ENCODE results near the gene SUN3. TPM values are rescaled to one million over a fixed set of nuclear protein-coding genes. Genes with fewer than 3 reads are reported as not detected.

The SUN3 gene
- total and polyA plus RNA-seq, 3 experiments from 2014 or later, result not detected

DNA sequence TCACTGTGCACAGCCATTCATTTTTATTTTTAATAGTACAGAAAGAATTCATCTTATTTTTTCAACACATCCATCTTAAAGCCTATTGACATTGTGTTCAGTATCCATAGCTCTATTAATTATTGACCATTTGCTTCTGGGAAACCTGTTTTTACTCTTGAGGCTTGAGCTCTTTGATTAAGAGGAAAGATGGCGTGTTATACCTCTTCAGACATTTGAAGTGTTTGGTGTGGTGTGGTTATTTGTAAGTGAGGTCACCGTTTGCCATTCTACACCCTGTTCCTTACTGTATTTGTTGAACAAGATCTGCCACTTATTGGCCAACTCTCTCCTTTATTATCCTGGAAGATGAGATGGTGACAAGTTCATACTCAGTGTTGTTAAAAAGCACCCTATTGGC is 24.8 kb upstream of the SUN3 start:
- Histone ChIP-seq H3K4me1 (ENCODE audit: insufficient read depth, low read length) (no peaks in the 10 kb centered on the region), H3K27ac (ENCODE audit: low read depth, low read length) (no peak overlapping the region), H3K36me3 (ENCODE audit: insufficient read depth, low read length) (no peaks in the 10 kb centered on the region), H3K27me3 (ENCODE audit: insufficient read depth, low read length, poor library complexity, severe bottlenecking) (no peaks in the 10 kb centered on the region), H3K9me3 (ENCODE audit: low read length) (no peaks in the 10 kb centered on the region), H3K4me3 (ENCODE audit: low read length) (no peak overlapping the region)
- Mint-ChIP-seq H3K36me3 (peaks cover 0 to 14% (median 2%) of the 10 kb centered on the region in 3 donors), H3K9me3 (peaks cover 0 to 10% (median 4%) of the 10 kb centered on the region in 5 donors), H3K4me1 (peaks cover 0 to 14% (median 4%) of the 10 kb centered on the region in 3 donors), H3K27ac (peak overlapping the region in 1 of 8 donors; percentile 87), H3K4me3 (no peak overlapping the region), H3K27me3 (peaks cover 0 to 3% of the 10 kb centered on the region in 2 donors)
- DNase-seq, result no peak
- CTCF ChIA-PET, result interaction anchor here (1.3 kb wide), 1 partner anchor 62 kb away, joined by 4 read pairs; no protein-coding TSS in a partner anchor
- POLR2A ChIA-PET, result no interaction called here

DNA sequence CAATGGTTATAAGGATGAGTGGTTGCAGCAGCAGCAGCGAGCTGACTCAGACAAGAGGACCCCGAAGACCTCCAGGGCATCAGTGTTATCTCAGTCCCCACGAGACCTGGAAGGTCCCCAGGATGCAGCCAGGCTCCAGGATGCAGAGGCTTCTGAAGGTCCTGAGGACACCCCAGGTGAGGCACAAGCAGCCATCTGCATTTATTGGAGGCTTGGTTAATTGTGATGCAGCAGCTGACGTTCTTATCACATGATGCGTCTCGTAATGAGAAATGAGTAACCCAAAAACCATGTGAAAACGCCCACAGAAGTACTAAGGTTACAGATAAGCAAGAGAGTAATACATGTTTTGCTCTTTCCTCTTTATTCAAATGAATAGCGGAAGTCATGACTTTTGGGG is 23.8 kb upstream of the SUN3 start:
- Mint-ChIP-seq H3K27ac (no peak overlapping the region), H3K4me1 (peaks cover 0 to 14% (median 4%) of the 10 kb centered on the region in 3 donors), H3K27me3 (peaks cover 0 to 3% of the 10 kb centered on the region in 2 donors), H3K9me3 (peaks cover 0 to 9% (median 4%) of the 10 kb centered on the region in 5 donors), H3K4me3 (no peak overlapping the region), H3K36me3 (peaks cover 0 to 6% (median 2%) of the 10 kb centered on the region in 3 donors)
- Histone ChIP-seq H3K36me3 (ENCODE audit: insufficient read depth, low read length) (no peaks in the 10 kb centered on the region), H3K9me3 (ENCODE audit: low read length) (no peaks in the 10 kb centered on the region), H3K4me1 (ENCODE audit: insufficient read depth, low read length) (no peaks in the 10 kb centered on the region), H3K27ac (ENCODE audit: low read depth, low read length) (no peak overlapping the region), H3K4me3 (ENCODE audit: low read length) (no peak overlapping the region), H3K27me3 (ENCODE audit: insufficient read depth, low read length, poor library complexity, severe bottlenecking) (no peaks in the 10 kb centered on the region)
- ChIA-PET POLR2A (no interaction called here), CTCF (interaction anchor here (1.3 kb wide), 1 partner anchor 61 kb away, joined by 4 read pairs; no protein-coding TSS in a partner anchor)
- DNase-seq, result no peak

DNA sequence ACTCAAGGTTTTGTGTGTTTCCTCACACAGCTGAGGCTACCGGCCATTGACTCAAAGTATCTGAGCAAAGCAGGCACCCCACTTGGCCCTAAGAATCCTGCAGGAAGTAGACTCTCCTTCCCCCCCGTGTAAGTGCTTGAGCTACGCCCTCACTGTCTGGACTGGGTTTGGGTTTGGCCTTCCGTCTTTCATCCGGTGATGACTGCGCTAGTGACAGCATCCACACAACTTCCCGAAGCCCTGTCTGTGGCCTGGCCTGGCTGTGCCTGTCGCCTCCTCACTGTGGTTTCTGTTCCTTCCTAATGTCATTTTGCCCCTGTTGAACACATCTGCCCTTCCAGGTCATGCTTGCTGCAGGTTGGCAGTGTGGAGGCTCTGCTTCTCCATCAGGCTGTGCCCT is 20.9 kb upstream of the SUN3 start:
- H3K4me3 ChIP-seq (ENCODE audit: low read length), result no peak overlapping the region
- no peaks in the 10 kb centered on the region for H3K27me3 ChIP-seq (ENCODE audit: insufficient read depth, low read length, poor library complexity, severe bottlenecking)
- POLR2A ChIA-PET, result no interaction called here
- no peaks in the 10 kb centered on the region for H3K9me3 ChIP-seq (ENCODE audit: low read length)
- Mint-ChIP-seq H3K9me3 (no peaks in the 10 kb centered on the region), H3K36me3 (no peaks in the 10 kb centered on the region), H3K4me1 (peaks cover 23 to 31% (median 27%) of the 10 kb centered on the region in 3 donors), H3K4me3 (no peak overlapping the region), H3K27me3 (peaks cover 0 to 1% of the 10 kb centered on the region in 2 donors), H3K27ac (peak overlapping the region in 3 of 8 donors; percentile 14 to 90 (median 48))
- H3K4me1 ChIP-seq (ENCODE audit: insufficient read depth, low read length), result peaks cover 24% of the 10 kb centered on the region
- CTCF ChIA-PET, result no interaction called here
- DNase-seq, result no peak
- H3K36me3 ChIP-seq (ENCODE audit: insufficient read depth, low read length), result no peaks in the 10 kb centered on the region
- H3K27ac ChIP-seq (ENCODE audit: low read depth, low read length), result no peak overlapping the region

DNA sequence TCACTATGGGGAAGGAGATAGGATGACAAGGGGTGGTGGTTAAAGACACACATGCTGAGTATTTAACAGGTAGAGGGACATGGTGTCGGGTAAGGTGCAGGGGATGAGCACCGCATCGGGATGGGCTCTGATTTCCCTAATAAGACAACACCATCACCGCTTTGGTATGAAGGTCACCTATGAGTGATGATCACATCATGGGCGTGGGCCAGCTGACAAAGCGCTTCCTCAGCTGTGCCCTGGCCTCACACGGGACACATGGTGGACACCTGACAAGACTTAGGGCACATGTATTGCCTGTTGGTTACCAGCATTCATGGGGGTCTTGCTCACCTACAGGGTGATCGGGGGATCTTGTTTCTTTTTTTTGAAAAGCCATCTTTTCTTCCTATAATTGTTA is 19.2 kb upstream of the SUN3 start:
- Mint-ChIP-seq H3K27ac (peak overlapping the region in 1 of 8 donors; percentile 34), H3K4me3 (no peak overlapping the region), H3K4me1 (peaks cover 30 to 39% (median 37%) of the 10 kb centered on the region in 3 donors), H3K36me3 (no peaks in the 10 kb centered on the region), H3K9me3 (no peaks in the 10 kb centered on the region), H3K27me3 (peaks cover 0 to 1% of the 10 kb centered on the region in 2 donors)
- ChIA-PET POLR2A (interaction anchor here (0.7 kb wide), 1 partner anchor 12 kb away, joined by 3 read pairs; no protein-coding TSS in a partner anchor), CTCF (no interaction called here)
- Histone ChIP-seq H3K4me3 (ENCODE audit: low read length) (no peak overlapping the region), H3K27ac (ENCODE audit: low read depth, low read length) (no peak overlapping the region), H3K36me3 (ENCODE audit: insufficient read depth, low read length) (no peaks in the 10 kb centered on the region), H3K27me3 (ENCODE audit: insufficient read depth, low read length, poor library complexity, severe bottlenecking) (no peaks in the 10 kb centered on the region), H3K9me3 (ENCODE audit: low read length) (no peaks in the 10 kb centered on the region), H3K4me1 (ENCODE audit: insufficient read depth, low read length) (peaks cover 26% of the 10 kb centered on the region)
- no peak for DNase-seq

DNA sequence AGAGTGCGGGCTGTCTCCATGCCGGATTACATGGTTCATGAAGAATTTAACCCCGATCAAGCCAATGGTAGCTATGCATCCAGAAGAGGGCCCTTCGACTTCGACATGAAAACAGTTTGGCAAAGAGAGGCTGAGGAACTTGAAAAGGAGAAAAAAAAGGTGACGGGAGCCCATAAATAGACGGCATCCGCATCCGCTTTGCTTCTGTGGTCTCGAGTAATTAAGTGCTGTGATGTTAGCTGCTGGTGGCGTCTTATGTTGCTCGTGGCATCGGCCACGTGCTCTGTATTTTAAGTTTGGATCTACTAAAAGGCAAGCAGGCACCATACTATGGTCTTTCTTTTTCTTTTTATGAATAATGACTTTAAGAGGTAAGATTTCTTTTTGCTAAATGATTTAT is 17.6 kb upstream of the SUN3 start:
- H3K27ac Mint-ChIP-seq, result peak overlapping the region in 7 of 8 donors; percentile 9 to 79 (median 56)
- Histone ChIP-seq H3K9me3 (ENCODE audit: low read length) (no peaks in the 10 kb centered on the region), H3K27me3 (ENCODE audit: insufficient read depth, low read length, poor library complexity, severe bottlenecking) (no peaks in the 10 kb centered on the region), H3K27ac (ENCODE audit: low read depth, low read length) (no peak overlapping the region), H3K36me3 (ENCODE audit: insufficient read depth, low read length) (no peaks in the 10 kb centered on the region), H3K4me1 (ENCODE audit: insufficient read depth, low read length) (peaks cover 26% of the 10 kb centered on the region), H3K4me3 (ENCODE audit: low read length) (no peak overlapping the region)
- H3K27me3 Mint-ChIP-seq, result peaks cover 0 to 1% of the 10 kb centered on the region in 2 donors
- POLR2A ChIA-PET, result no interaction called here
- H3K36me3 Mint-ChIP-seq, result no peaks in the 10 kb centered on the region
- H3K4me3 Mint-ChIP-seq, result peak overlapping the region in 6 of 7 donors; percentile 19 to 62 (median 32)
- CTCF ChIA-PET, result interaction anchor here (1.0 to 1.4 kb wide), 2 partner anchors 39 to 55 kb away, joined by 3 to 6 read pairs; no protein-coding TSS in a partner anchor
- peaks cover 34 to 44% (median 37%) of the 10 kb centered on the region in 3 donors for H3K4me1 Mint-ChIP-seq
- DNase-seq, result peak in 3 of 5 donors; percentile 34 to 59 (median 45)
- no peaks in the 10 kb centered on the region for H3K9me3 Mint-ChIP-seq

DNA sequence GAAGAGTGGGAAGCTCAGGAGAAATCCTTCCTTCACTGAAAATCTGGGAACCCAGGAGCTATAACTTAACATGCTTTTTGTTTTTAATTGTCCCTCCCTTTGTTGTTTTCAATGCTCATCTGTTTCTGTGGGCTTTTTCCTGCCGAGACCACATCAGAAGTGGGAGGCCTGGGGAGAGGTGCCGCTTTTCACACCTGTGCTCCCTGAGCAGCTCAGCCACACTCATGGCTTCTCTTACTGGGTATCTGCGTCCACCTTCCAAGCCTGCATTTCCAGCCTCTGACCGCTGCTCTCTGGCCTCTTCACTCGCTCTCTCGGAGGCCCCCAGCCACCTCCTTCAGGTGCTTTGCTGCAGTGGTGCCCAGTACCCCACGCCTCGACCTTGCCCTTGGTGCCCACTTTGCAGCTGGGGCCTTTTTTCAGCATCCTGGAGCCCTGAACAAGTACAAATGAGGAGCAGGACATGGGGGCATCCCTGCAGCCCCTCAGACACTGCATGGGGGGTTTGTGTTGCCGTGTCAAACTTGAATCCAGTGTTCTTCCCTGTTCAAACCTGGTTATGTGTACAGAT is 16.4 kb upstream of the SUN3 start:
- peaks cover 26% of the 10 kb centered on the region for H3K4me1 ChIP-seq (ENCODE audit: insufficient read depth, low read length)
- Mint-ChIP-seq H3K27ac (peak overlapping the region; percentile 18 to 95 (median 72)), H3K36me3 (no peaks in the 10 kb centered on the region), H3K27me3 (peaks cover 0 to 1% of the 10 kb centered on the region in 2 donors), H3K4me1 (peaks cover 34 to 45% (median 35%) of the 10 kb centered on the region in 3 donors), H3K4me3 (peak overlapping the region in 6 of 7 donors; percentile 29 to 83 (median 75)), H3K9me3 (no peaks in the 10 kb centered on the region)
- ChIA-PET CTCF (no interaction called here), POLR2A (no interaction called here)
- H3K27ac ChIP-seq (ENCODE audit: low read depth, low read length), result no peak overlapping the region
- no peak overlapping the region for H3K4me3 ChIP-seq (ENCODE audit: low read length)
- no peaks in the 10 kb centered on the region for H3K27me3 ChIP-seq (ENCODE audit: insufficient read depth, low read length, poor library complexity, severe bottlenecking)
- H3K36me3 ChIP-seq (ENCODE audit: insufficient read depth, low read length), result no peaks in the 10 kb centered on the region
- no peaks in the 10 kb centered on the region for H3K9me3 ChIP-seq (ENCODE audit: low read length)
- peak in 3 of 5 donors; percentile 16 to 51 (median 51) for DNase-seq

DNA sequence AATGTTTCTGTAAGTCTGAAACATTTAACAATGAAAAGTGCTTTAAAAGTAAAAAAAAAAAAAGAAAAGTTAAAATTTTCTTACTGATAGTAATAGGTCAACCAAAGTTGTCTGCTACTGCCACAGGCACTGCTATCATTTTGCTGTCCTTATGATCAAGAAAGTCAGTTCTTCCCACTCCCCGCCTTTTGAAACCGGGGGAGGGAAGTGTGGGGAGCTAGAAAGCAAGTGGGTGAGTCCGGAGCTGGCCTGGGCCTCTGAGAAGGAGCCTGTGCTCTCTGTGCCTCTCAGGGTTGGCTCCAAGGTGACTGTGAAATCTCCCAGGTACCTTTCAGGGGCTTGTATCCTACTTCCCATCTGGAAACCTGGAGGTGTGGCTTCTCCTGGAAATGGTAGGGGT is 13.7 kb upstream of the SUN3 start:
- H3K27me3 Mint-ChIP-seq, result peaks cover 0 to 1% of the 10 kb centered on the region in 2 donors
- Histone ChIP-seq H3K27me3 (ENCODE audit: insufficient read depth, low read length, poor library complexity, severe bottlenecking) (no peaks in the 10 kb centered on the region), H3K9me3 (ENCODE audit: low read length) (no peaks in the 10 kb centered on the region), H3K36me3 (ENCODE audit: insufficient read depth, low read length) (no peaks in the 10 kb centered on the region), H3K4me3 (ENCODE audit: low read length) (no peak overlapping the region), H3K4me1 (ENCODE audit: insufficient read depth, low read length) (peaks cover 26% of the 10 kb centered on the region), H3K27ac (ENCODE audit: low read depth, low read length) (no peak overlapping the region)
- H3K4me1 Mint-ChIP-seq, result peaks cover 30 to 41% (median 34%) of the 10 kb centered on the region in 3 donors
- POLR2A ChIA-PET, result no interaction called here
- no peaks in the 10 kb centered on the region for H3K36me3 Mint-ChIP-seq
- CTCF ChIA-PET, result interaction anchor here (1.1 to 1.3 kb wide), 2 partner anchors 43 to 51 kb away, joined by 3 read pairs; no protein-coding TSS in a partner anchor
- no peak for DNase-seq
- no peak overlapping the region for H3K4me3 Mint-ChIP-seq
- peak overlapping the region in 1 of 8 donors; percentile 64 for H3K27ac Mint-ChIP-seq
- H3K9me3 Mint-ChIP-seq, result no peaks in the 10 kb centered on the region

DNA sequence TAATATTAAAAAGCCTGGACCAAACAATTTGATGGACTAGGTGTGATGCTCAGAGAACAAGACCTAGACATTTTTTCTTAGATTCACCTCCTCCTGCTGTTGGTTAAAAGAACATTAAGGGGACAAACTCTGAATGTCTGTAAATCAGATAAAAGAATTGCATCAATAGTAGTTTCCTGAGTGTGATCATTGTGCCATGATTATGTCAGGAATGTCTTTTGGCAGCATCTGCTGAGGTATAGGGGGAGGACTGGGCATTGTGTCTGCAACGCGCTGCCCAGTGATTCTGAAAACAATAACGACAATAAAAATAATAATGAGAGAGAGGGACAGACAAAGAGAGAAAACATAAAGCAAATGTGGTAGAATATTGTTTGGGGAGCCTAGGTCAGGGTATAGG is 13.3 kb upstream of the SUN3 start:
- ChIA-PET POLR2A (no interaction called here), CTCF (interaction anchor here (1.3 kb wide), 1 partner anchor 50 kb away, joined by 3 read pairs; no protein-coding TSS in a partner anchor)
- Histone ChIP-seq H3K4me3 (ENCODE audit: low read length) (no peak overlapping the region), H3K27me3 (ENCODE audit: insufficient read depth, low read length, poor library complexity, severe bottlenecking) (no peaks in the 10 kb centered on the region), H3K9me3 (ENCODE audit: low read length) (no peaks in the 10 kb centered on the region), H3K36me3 (ENCODE audit: insufficient read depth, low read length) (no peaks in the 10 kb centered on the region), H3K4me1 (ENCODE audit: insufficient read depth, low read length) (peaks cover 26% of the 10 kb centered on the region), H3K27ac (ENCODE audit: low read depth, low read length) (no peak overlapping the region)
- Mint-ChIP-seq H3K27me3 (peaks cover 0 to 1% of the 10 kb centered on the region in 2 donors), H3K4me3 (no peak overlapping the region), H3K9me3 (no peaks in the 10 kb centered on the region), H3K27ac (peak overlapping the region in 2 of 8 donors; percentile 16 to 20), H3K36me3 (no peaks in the 10 kb centered on the region), H3K4me1 (peaks cover 30 to 41% (median 34%) of the 10 kb centered on the region in 3 donors)
- no peak for DNase-seq
